Ishikawa (cell line): ENCODE measurements around the gene PSD2.

Experiments
- CEBPB ChIP-seq: IDR thresholded peaks from 2 replicates; pipeline ENCODE4 v1.6.1; 2012
- CREB1 ChIP-seq: IDR thresholded peaks from 2 replicates; pipeline ENCODE4 v1.6.1; 2012; ENCODE audit warnings: low read depth
- EGR1 ChIP-seq: IDR thresholded peaks from 2 replicates; pipeline ENCODE4 v1.6.1; 2012
- EP300 ChIP-seq: IDR thresholded peaks from 2 replicates; pipeline ENCODE4 v1.6.1; 2012; ENCODE audit warnings: borderline replicate concordance
- FOXM1 ChIP-seq: IDR thresholded peaks from 2 replicates; pipeline ENCODE4 v1.6.1; 2012; ENCODE audit warnings: low read depth, borderline replicate concordance
- NFIC ChIP-seq: IDR thresholded peaks from 2 replicates; pipeline ENCODE4 v1.6.1; 2012
- RAD21 ChIP-seq: IDR thresholded peaks from 2 replicates; pipeline ENCODE4 v1.6.1; 2012; ENCODE audit warnings: low read depth
- TAF1 ChIP-seq: IDR thresholded peaks from 2 replicates; pipeline ENCODE4 v1.6.1; 2012; ENCODE audit warnings: low read depth, mild to moderate bottlenecking
- TCF12 ChIP-seq: IDR thresholded peaks from 2 replicates; pipeline ENCODE4 v1.6.1; 2012; ENCODE audit warnings: low read depth
- TEAD4 ChIP-seq: IDR thresholded peaks from 2 replicates; pipeline ENCODE4 v1.6.1; 2012
- YY1 ChIP-seq: IDR thresholded peaks from 2 replicates; pipeline ENCODE4 v1.6.1; 2012; ENCODE audit warnings: low read depth
- ZBTB7A ChIP-seq: IDR thresholded peaks from 2 replicates; pipeline ENCODE4 v1.6.1; 2012; ENCODE audit warnings: low read depth
- TF ChIP-seq, protein P1 (sequence below): IDR thresholded peaks from 2 replicates; pipeline ENCODE4 v1.6.1; 2012
- TF ChIP-seq, protein P2 (sequence below): IDR thresholded peaks from 2 replicates; pipeline ENCODE4 v1.6.1; 2012
- TF ChIP-seq, protein P3 (sequence below): IDR thresholded peaks from 2 replicates; pipeline ENCODE4 v1.6.1; 2012; ENCODE audit warnings: low read depth, mild to moderate bottlenecking

The PSD2 gene

DNA sequence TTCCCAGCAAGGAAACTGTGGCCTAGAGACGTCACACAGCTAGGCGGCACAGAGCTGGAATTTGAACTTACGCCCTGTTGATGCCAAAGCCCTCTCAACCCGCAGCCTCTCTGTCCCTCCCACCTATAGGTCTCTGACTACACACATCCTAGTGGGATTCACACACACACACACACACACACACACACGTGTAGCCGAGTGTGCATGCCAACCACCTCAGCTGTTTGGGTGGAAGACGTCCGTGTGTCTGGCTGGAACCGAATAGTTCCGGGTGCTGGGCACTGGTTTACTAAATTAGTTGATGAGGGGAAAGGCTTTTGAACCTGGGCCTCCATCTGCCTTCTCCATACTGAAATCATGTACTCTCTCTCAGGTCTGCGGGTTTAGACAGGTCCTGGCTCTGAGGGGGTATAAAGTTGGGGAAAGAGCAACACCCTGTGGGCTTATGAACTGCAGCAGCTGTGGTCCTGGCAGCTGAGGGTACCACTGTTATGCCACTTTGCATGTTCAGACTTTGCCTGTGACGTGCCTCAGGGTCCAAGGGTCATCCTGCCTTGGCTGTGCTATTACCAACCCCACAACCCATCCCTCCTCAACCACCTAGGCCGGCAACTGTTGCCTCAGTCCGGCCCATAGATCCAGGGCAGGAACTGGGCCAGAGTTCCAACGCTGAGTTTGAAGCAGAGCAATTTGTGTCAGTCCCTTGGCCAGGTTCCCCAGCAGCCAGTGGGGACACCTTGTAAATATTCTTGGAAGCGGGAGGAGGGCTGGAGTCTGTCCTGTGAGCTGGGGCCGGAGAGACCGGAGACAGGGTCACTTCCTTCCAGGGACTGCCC, 50.5 kb downstream of the PSD2 start:
- TF ChIP-seq EP300 = no peak
- no peak for TF ChIP-seq TAF1
- TF ChIP-seq TEAD4 = no peak
- TF ChIP-seq RAD21 = no peak
- TF ChIP-seq, protein P1, sequence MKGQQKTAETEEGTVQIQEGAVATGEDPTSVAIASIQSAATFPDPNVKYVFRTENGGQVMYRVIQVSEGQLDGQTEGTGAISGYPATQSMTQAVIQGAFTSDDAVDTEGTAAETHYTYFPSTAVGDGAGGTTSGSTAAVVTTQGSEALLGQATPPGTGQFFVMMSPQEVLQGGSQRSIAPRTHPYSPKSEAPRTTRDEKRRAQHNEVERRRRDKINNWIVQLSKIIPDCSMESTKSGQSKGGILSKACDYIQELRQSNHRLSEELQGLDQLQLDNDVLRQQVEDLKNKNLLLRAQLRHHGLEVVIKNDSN = no peak
- no peak for TF ChIP-seq TCF12
- no peak for TF ChIP-seq CEBPB
- TF ChIP-seq, protein P2, sequence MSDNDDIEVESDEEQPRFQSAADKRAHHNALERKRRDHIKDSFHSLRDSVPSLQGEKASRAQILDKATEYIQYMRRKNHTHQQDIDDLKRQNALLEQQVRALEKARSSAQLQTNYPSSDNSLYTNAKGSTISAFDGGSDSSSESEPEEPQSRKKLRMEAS = no peak
- no peak for TF ChIP-seq CREB1
- no peak for TF ChIP-seq FOXM1
- no peak for TF ChIP-seq YY1
- no peak for TF ChIP-seq NFIC
- TF ChIP-seq, protein P3, sequence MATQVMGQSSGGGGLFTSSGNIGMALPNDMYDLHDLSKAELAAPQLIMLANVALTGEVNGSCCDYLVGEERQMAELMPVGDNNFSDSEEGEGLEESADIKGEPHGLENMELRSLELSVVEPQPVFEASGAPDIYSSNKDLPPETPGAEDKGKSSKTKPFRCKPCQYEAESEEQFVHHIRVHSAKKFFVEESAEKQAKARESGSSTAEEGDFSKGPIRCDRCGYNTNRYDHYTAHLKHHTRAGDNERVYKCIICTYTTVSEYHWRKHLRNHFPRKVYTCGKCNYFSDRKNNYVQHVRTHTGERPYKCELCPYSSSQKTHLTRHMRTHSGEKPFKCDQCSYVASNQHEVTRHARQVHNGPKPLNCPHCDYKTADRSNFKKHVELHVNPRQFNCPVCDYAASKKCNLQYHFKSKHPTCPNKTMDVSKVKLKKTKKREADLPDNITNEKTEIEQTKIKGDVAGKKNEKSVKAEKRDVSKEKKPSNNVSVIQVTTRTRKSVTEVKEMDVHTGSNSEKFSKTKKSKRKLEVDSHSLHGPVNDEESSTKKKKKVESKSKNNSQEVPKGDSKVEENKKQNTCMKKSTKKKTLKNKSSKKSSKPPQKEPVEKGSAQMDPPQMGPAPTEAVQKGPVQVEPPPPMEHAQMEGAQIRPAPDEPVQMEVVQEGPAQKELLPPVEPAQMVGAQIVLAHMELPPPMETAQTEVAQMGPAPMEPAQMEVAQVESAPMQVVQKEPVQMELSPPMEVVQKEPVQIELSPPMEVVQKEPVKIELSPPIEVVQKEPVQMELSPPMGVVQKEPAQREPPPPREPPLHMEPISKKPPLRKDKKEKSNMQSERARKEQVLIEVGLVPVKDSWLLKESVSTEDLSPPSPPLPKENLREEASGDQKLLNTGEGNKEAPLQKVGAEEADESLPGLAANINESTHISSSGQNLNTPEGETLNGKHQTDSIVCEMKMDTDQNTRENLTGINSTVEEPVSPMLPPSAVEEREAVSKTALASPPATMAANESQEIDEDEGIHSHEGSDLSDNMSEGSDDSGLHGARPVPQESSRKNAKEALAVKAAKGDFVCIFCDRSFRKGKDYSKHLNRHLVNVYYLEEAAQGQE = no peak
- TF ChIP-seq EGR1 = no peak
- TF ChIP-seq ZBTB7A = no peak

DNA sequence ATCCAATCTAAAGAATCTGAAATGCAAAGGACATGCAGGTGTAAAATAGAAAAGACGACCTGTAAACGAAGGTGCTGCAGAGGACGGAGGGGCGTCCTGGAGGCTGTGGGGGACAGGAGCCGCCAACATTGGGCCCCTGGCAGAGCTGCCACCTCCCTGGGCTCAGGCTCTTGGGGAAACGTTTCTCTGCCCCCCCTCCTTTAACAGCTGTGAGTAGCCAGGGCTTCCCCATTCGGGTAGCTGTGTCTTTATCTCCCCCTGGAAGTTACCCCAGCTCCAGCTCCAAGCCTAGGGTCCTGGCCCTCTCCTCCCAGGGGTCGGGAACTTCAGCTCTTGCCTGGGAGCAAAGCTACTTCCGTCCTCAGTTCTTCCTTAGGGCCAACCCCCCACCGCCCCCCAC, 51.5 kb downstream of the PSD2 start:
- TF ChIP-seq FOXM1 (no peak), ZBTB7A (no peak), RAD21 (no peak), TEAD4 (no peak), EGR1 (no peak), TCF12 (no peak), CEBPB (no peak), CREB1 (no peak)
- TF ChIP-seq, protein P2 = no peak
- TF ChIP-seq, protein P1 = no peak

DNA sequence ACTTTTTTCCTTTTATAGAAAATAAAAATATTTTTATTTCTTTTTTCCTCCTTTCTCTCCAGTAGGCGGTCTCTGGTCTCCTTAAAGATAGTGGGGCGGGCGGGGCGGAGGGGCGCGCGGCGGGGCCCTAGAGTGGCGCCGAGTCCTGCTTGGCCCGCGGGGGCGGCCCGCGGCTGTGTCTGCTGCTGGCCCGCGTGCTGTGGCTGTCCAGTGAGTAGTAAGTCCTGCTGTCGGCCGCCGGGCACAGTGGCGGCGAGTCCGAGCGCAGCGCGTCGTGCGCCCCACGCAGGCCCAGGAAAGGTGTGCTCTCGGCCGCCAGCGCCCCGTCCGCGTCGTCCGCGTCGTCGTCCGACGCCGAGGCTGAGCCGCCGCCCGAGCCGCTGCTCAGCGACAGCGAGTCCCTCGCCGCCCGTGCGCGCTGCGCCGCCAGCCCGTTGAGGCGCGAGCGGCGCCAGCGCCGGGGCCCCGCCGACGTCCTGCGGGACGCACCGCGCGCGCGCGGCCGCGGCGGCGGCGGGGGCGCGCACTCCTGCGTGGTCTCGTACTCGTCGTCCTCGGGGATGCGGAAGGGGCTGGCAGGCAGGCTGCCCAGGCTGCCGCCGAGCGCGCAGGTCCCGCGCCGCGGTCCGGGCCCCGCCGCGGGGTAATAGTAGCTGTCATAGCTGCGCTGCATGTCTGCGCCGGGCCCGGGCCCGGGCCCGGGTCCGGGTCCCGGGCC, 52.3 kb downstream of the PSD2 start:
- TF ChIP-seq, protein P2 = peak; percentile 86
- no peak for TF ChIP-seq NFIC

DNA sequence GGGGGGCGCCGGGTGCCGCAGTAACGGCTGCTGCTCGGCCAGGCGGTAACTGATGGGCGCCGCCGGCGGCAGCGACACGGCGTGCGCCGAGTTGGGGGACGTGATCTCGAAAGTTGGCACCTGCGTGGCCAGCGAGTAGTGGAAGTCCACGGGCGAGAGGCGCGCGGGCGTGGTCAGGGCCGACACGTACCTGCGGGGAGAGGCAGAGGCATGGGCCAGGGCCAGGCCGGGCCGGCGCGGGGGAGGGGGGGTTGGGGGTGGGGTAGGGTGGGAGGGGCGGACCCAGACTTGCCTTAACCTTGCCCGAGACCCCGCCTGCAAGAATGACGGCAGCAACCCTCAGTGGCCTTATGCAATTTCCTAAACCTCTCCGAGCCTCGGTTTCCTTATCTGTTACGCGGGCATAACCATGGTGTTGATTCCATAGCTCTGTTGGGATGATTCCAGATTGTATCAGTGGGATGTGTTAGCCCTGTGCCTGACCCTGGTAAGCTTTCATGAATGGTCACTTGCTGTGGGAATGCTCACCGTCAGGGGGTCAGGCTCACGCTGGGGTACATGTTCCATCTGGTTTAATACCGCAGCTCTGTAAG, 53.0 kb downstream of the PSD2 start:
- no peak for TF ChIP-seq RAD21
- 0 out of 2 replicates have a peak, but pooled peaks have one; percentile 27 for TF ChIP-seq ZBTB7A
- no peak for TF ChIP-seq EP300
- TF ChIP-seq TEAD4 = no peak

DNA sequence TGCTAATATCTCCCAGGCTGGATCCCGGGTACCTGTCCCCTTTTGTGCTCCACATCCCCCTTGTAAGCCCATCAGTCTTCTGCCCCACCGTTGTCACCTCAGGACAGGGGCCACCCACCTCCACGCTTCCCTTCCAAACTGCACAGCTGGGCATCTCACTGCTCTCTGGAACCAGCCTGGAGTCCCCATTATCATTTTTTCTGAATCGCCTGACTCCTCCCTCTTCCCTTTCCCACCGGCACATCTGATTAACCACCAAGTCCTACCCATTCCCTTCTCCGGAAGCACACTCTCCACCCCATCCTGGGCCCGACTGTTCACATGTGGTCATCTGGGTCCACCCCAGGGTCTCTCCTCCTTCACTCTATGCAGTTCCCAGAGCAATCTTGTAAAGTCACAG, 53.9 kb downstream of the PSD2 start:
- TF ChIP-seq, protein P1 = no peak
- no peak for TF ChIP-seq TCF12
- no peak for TF ChIP-seq CEBPB
- TF ChIP-seq, protein P3 = no peak
- TF ChIP-seq CREB1 = no peak

DNA sequence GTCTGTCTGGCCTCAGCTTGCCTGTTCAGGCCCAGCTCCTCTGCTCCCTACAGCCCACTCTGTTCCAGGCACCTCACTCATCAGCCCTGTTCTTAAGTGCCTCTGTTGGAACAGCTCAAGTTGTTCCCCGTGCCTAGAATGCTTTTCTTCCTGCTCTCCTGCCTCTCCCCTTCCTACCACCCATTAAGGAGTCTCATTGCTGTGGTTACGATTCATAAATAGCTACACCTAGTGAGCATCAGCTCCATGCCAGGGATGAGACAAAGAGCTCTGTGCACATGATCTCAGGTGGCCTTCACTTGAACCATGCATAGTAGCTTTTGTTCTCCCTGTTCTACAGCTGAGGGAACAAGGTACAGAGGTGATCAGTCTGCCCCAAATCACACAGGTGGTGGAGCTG, 54.3 kb downstream of the PSD2 start:
- TF ChIP-seq, protein P2 = no peak
- no peak for TF ChIP-seq NFIC
- no peak for TF ChIP-seq CREB1
- no peak for TF ChIP-seq ZBTB7A
- TF ChIP-seq TEAD4 = no peak
- TF ChIP-seq, protein P3 = no peak
- TF ChIP-seq CEBPB = no peak
- no peak for TF ChIP-seq RAD21
- TF ChIP-seq FOXM1 = no peak
- no peak for TF ChIP-seq YY1
- TF ChIP-seq EGR1 = no peak
- TF ChIP-seq, protein P1 = no peak
- TF ChIP-seq EP300 = no peak
- TF ChIP-seq TCF12 = no peak
